ENCODE measurements around the gene PEX10.

Gene PEX10

DNA sequence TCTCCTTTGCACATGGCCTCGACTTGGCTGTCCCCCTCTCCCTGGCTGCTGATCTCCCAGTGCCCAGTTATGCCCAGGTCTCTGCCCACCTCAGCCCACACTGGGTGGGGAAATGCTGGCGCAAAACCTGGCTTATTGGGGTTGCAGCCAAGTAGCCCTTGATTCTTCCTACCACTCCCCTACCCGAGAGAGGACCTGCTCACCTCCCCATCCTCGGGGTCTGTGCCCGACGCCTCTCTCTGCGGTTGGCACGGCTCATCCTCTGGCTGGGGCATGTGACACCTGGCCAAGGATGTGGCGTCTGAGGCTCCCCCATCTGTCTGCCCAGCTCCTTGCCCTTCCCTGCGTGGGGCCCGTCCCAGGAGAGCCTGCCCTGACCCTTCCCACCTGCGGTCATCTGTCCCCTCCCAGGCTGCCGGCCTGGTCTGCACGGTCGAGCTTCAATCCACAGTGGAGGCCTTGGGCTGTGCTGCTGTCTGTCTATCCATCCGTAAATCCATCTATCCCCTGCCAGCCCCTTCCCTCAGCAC is 6.5 kb upstream of the PEX10 start:
- DNase-seq = no peak

DNA sequence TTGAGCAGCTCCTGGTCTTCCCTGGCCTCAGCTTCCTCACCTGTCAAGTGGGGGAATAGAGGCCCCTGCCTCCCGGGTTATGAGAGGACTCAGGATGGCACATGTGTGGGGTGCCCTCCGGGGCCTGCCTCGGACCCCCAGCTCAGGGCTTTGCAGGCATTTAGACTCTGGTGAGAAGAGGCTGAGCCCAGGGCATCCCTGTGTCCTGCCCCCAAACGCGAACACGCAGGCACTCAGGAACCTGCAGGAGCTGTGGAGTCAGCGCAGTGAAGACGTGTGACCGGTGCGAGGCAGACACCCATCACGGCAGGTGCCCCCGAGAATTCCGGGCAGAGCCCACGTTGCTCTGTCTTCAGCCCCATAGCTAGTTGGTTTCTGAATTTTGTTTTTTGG is 5.5 kb upstream of the PEX10 start:
- no peak for DNase-seq

DNA sequence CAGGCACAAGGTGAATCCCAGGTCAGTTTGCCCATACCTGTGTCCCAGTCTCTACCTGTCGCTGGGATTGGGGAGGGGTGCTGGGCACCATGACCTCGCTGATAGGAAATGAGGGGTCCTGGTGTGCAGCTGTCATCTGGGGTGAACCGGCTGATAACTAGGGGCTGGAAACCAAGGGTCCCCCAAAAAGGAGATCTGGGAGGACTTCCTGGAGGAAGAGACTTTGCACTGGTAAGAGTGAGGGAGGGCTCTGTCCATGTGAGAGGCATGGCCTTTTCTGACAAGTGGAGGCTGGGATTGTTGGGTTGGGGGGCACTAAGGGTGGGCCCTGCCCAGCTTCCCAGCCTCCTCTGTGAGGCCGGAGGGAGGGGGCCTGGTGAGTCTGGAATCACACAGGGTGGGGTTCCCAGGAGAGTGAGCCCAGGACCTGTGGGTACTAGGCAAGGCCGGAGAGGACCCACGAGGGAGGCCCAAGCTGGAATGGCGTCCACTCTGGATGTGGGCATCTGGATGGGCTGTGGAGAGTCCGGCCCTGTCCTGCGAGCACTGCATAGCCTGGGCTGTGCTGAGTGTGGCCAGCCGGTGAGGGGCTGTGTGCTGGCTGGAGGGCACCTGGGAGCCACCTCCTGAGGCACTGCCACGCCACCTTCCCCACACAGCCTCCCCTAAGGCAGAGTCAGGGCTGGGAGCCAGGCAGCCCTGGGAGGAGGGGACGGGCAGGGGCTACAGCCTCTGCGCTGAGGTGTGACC is 4.9 kb upstream of the PEX10 start:
- no peak for DNase-seq

DNA sequence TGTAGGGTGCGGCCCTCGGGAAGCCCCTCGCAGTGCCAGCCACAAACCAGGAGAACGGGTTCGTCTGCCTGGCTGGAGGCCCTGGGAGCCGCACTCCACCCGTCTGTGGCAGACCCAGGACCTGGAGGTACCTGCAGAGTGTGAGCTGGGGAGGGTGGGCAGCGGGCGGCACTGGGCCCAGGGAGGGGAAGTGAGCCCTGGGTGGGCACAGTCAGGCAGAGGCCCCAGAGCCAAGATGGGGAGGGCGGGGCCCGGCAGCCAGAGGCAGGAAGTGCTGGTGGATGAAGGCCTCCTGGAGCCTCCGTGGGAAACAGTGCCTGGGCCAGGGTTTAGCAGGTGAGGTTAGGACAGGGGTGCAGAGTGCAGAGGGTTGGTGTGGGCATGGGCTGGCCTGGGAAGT is 4.0 kb upstream of the PEX10 start:
- no peak for DNase-seq

DNA sequence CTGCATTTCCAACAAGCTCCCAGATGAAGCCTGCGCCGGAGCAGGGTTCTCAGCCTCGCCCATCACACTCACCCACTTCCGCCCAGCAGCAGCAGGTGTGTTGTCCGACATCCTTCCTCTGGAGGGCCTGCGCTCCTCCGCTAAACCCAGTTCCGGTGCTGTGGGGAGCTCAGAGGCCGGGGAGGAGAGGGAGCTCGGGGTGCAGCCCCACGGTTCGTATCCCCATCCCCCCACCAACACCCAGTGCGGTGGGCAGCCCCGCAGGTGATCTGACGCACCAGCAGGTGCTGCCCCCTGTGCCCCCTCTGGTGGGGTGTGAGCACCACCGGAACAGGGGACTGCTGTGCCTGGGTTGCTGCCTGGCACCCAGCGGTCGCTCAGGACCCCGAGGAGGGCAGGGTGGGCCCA is 3.4 kb upstream of the PEX10 start:
- DNase-seq = no peak

DNA sequence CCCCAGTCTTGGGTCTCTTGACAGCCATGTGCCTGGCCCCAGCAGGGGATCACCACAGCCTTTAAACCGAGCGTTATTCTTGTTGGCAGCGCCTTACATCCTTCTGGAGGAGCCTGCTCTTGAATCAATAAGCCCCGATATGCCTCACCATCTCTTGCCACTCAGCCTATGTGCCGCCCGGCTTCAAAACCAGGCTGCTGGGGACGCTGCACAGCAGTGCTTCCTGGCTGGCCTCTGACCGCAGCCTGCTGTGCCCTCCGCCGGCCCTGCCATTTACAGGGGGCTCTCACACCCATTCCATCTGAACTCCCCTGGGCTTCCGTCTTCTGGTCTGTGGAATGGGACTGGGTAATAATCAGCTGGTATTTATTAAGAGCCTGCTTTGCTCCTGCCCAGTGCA is 3.0 kb upstream of the PEX10 start:
- DNase-seq = no peak

DNA sequence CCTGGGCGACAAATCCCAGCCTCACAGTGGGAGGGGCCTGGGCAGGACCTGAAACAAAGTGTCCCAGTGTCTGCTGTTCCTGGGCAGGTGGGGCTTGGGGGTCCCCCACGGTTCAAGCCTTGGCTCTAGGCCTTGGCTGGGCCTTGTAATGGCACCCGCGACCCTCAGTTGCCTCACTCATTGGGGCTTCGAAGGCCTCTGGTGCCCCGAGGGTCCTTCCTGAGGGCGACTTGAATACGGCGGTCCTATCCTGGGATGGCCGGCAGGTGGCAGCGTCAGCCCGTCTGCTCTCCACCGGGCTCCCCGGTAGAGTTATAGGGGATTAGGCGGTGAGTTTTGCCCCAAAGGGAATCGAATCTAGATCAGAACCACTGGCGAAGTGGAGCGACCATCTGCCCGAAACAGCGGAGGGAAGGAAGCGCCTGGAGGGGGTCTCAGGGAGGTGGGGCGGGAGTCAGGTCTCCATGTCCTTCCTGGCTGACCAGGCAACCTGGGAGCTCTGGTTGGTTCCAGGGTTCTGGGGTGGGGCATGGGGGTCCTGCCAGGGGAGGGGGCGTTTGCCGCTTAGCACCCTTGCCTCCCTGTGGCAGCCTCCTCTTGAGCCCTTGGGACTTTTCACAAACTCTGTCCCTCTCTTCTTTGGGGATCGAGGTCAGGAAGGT is 2.1 kb upstream of the PEX10 start:
- peak; percentile 38 for DNase-seq

DNA sequence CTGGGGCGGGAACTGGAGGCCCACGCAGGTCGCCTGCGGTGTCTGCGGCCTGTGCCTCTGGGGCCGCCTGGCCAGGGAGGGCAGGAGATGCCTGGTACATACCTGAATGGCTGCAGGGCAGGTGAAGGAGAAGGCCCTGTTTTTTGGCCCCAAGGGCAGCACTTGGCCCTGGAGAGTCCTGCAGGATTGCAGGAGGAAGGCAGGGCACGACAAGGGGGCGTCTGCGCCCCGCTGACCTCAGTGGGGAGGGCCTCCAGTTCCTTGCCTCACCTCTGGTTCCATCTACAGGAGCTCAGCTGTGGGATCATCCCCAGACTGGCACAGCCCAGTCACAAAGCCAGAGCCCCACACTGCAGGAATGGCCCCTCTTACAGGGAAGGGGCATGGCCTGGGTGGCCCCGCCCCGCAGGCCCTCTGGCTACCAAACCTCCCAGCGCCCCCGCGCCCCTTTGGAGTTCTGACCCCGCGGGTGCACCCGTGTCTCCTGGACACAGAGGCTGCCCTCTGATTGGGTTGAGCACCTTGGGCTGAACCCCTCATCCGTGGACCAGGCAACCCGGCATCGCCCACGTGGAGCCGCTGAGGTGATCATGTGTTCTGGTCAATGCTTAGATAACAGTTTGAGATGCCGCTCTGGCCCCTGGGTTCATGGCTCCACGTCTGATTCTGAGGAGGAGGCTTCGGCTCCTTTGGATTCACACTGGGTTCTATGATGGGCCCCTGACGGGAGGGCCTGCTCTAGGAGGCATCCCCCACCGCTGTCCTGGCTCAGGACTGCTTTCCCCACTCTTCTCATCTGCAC is 1.3 kb upstream of the PEX10 start:
- no peak for DNase-seq

DNA sequence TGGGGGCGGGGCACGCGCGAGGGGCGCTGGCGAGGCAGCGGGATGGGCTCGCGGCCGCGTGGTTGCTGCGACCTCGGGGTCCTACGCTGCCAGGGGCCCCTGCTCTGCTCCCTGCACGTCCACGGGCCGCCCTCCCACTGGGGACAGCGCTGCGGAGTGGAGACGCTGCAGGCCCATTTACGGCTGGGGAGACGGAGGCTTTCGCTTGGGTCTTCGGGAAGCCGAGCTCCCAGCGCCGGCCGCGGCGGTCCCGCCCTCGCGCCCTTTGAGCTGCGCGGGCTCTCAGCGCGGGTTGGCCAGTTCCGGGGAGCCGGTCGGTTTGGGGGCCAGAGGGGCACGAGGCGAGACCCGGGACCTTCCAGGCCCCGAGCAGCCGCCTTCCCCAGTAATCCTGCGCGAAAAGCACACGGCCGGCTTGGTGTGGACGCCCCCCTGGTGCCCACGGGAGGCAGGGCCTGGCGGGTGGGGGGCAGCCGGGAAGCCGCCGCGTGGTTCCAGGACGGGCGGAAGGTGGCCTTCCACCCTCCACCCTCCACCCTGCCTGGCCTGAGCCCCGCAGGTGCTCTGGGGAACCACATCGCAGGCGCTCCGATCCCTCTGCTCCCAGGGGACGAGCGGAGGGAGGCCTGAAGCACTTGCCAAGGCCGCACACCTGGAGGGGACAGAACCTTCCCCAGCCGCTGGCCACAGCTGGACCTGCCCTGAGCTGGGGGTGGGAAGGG is 570 bp upstream of the PEX10 start:
- DNase-seq = no peak

DNA sequence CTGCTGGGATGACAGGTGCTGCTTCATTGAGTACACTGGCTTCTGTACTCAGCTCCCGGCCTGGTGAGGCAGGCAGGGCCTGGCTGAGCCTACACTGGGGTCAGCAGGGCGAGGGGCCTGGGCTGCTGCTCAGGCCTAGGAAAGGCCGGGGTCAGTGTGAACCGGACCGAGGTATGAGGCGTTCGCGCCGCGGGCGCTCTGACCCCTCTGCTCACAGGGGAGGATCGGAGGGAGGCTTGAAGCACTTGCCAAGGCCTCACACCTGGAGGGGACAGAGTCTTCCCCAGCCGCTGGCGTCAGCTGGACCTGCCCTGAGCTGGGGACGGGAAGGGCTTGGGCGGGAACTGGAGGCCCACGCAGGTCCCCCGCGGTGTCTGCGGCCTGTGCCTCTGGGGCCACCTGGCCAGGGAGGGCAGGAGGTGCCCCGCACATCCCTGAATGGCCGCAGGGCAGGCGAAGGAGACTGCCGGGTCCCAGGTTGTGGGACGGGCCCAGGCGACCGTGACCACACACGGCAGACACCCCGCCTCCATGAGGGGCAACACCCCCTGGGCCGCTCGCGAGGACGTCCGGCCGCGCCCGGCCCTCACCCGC is 466 bp downstream of the PEX10 start:
- no peak for DNase-seq

DNA sequence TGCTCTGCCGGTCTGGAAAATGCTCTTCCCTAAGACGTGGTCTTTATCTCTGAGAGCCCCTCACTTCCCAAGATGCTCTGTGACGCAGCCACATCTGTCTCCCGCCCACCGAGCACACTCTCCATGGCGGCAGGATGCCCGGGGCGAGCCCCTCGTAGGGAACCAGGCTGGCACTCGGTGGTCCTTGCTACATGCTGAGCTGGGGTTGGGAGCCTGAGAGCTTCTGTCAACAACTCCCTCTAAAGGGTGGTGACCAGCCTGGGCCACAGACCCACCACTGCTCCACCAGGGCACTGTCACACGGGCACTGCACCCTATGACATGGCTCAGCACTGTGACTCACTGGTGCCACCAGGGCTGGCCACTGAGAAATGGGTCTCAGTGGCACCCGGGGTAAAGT is 2.6 kb downstream of the PEX10 start:
- DNase-seq = no peak

DNA sequence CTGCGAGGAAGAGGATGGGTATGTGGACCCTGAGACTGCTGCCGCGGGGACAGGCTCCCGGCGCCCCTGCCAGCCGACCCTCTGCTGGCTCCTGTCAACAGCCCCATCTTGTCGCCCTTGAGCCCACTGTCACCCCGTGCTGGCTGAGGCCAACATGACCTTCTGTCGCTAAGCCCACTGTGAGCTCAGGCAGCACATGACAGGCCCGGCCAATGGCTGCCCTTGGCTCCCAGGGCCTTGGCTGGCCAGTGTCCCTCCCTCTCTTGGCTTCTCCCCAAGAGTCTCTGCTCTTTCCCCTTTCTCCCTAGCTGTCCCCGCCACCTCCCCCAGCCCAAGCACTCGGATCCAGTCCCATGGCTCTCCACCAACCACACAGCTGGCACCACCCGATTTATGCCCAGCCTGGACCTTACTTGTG is 3.5 kb downstream of the PEX10 start:
- no peak for DNase-seq

DNA sequence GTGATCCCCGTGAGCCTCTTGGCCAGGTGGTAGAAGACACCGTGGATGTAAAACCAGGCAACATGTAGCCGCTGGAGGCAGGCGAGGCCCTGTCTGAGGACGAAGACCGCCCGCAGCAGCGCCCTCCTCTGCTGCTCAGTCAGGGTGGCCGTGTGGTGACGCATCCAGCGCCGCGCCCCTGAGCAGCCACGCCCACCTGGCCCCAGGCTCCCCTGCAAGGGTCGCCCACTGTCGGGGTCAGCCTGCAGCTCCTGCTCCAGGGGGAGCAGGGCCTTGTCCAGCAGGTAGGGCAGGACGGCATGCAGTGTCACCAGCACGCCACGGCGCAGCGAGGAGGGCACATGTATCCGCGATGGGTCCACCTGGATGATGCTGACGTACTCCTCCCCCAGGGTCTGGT is 3.9 kb downstream of the PEX10 start:
- no peak for DNase-seq

DNA sequence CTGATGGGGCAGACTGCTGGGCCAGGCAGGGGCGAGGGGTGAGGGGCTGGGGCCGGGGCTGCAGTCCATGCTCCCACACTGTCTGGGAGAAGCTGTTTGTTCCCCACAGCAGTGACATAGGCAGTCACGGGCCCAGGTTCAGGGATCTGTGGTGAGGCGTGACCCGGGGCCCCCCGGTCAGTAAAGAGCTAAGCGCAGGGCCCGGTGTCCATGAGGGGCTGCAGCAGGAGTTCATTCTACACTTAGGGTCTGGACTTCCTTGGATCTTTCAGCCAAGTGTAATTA is 4.4 kb downstream of the PEX10 start:
- DNase-seq = no peak

DNA sequence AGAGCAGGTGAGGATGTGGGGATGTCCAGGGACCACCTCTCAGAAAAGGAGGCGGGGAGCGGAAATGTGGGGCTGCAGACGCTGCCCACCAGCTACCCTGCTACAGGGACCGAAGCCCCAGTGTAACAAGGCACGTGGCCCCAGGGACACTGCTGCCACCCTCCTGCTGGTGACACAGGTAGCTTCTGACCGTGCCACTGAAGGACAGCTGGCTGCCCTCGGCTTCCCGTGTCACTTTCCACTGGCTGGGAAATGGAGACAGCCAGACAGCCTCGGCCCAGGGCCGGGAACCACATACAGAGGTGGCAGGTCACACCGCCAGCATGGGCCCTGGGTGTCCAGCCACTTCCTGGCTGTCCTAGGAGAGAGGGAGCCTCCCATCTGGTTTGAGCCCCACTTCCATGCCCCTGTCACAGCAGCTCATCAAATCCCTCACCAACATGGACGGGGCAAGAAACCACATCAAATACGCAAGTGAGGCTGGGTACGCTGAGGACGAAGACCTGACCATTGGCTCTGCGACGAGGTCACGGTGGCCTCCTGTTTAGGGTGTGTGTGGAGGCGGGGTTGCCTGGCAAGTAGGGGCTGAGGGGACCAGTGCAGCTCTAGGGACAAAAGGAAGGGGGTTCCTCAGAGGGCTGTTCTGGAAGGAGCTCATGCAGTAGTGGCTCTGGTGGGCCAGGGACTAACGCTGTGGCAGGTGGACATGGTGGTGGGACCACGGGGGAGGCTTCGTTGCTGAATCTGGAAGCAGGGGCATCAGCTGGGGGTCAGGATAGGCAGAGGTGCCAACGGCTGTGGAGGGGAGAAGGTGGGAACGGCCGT is 5.0 kb downstream of the PEX10 start:
- DNase-seq = no peak

DNA sequence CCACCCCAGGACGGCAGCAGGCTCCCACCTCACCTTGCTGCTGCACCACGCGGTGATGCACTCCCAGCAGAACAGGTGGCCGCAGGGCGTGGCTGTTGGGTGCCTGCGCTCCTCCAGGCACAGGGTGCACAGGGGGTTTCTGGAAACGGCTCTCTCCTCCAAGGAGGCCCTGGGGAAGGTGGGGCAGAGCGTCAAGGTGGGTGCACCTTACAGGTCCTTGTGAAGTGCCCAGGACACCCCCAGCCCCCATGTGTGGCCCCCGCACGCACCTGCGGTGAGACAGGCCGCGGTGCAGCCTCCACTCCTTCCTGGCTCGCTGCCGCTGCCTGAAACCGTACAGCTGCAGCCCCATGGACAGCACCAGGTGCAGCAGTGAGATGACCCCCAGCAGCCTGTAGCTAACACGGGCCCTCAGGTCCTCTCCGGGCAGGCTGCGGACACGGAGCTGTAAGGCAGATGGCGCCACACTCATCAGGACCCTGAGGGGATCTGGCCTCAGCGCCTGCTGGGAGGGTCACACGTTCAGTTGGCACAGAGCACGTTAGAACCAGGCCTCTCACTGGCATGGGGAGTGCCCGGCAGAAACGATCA is 5.8 kb downstream of the PEX10 start:
- no peak for DNase-seq

DNA sequence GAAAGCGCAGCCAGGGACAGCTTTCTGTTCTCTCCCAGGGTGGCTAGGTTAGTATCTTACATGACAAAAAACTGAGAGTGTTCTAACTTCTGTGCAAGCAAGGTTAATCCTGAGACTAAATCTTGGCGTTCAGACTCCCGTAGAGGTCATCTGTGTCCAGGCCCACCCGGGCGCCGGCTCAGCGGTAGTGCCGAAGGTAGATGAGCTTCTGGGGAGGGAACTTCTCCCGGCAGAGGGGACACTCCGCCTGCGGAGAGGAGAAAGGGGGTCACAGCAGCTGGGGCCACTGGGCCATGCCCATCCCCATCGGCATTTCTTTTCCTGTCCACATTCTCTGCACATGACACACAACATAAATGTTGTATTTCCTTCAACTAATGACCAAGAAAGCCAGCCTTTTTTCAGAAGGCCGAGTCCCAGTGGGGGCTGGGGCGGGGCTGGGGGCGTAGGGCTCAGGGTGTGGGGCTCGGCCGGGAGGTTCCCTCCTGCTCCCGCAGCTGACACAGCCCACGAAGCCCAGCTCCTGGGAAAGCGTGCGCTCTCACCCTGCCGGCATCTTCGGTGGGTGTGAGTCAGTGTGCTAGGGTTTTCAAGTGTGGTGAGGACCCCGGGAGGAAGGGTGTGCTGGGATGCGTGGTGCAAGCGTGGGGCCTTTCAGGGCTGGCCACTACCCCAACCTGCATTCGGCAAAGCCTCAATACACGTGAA is 6.6 kb downstream of the PEX10 start:
- DNase-seq = no peak

DNA sequence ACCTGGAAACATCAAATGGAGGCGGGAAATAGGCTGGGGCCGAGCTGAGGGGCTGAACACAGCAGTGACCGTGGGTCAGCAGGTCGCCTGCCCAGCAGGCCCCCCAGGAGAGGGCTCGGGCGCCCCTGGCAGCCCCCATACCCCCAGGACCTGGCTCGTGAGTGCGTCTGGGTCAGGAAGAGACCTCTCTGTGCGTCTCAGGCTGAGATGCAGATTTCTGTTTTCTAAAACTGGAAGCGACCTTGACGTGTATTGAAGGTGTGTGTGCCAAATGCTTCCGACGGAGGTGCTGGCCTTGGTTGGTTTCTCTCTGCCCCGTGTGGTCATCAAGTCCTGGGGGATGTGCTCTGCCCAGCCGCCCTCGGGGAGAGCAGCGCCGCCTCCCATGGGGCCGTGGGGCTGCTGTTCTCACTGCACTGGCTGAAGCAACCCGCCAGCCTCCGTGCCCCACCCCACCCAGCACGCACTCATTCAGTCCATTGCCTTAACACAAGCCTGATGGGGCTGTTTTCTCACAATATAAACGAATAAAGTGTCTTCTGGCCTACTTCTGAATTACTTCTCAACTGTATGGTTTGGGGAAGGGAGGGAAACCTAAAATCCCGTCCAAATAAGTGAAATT is 7.4 kb downstream of the PEX10 start:
- no peak for DNase-seq

DNA sequence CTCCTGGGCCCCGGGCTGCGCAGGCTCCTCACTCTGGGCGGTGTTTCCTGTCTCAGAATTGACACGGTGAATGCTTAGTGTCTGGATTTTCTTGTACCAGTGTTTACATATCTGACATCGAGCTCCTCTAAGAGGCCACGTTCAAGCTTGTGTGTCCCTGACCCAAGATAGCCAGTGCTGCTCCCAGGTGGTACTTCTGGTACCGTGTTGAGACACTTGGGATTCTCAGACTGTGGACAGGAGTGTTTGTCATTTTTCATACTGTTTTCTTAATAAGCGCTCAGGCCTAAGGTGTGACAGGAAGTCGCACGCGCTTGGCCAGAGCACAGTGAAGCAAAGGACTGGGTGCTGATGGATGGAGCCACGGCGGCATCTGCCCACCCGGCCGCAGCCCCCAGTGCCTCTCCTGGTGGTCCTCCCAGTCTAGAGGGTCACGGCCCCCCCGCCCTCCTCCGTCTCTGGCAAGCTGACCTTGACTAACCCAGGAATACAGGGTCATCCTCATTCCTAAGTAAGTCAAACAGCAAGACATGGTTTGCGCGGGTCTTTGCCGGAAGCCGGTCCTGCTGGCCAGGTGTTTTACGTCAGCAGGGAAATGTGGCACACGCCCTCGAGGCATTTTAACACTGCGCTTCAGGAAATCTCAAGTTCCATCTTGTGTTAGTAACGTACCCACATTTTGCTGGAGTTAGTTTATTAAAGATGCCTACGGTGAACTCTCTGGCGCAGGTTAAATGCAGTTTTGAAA is 8.0 kb downstream of the PEX10 start:
- DNase-seq = no peak

DNA sequence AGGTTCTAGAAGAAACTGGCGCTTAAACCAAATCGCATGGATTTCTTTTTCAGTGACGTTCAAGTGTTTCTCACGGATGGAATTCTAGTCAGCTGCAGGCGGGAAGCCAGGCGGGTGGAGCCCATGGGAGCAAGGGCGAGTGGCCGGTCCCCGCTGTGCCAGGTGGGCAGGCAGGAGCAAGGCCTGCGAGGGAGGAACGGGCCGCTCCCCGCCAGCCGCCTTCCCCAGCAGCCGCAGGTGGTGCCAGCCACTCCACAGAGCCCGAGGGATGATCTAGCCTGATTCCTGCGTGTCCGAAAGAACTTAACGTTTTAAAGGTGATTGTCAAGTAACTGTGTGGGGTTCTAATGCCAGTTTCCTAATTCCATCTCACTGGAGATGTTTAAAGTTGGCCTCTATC is 9.1 kb downstream of the PEX10 start:
- no peak for DNase-seq

Data from GF-D8 (cell line).